ENCODE data around the gene ANO2.

The ANO2 gene

GRCh38 chr12:5524769-5525436 is 420.2 kb downstream of the ANO2 start:
- no peak for DNase-seq

GRCh38 chr12:5524116-5524768 is 420.8 kb downstream of the ANO2 start:
- DNase-seq, result no peak

- no peak for DNase-seq
Observed at GRCh38 chr12:5523396-5524115, 421.5 kb downstream of the ANO2 start.

- DNase-seq, result no peak
Observed at GRCh38 chr12:5522432-5523335, 422.4 kb downstream of the ANO2 start.

GRCh38 chr12:5521456-5522325 is 423.4 kb downstream of the ANO2 start:
- DNase-seq, result no peak

GRCh38 chr12:5520831-5521230 is 424.2 kb downstream of the ANO2 start:
- DNase-seq, result no peak

GRCh38 chr12:5520037-5520436 is 425.0 kb downstream of the ANO2 start:
- no peak for DNase-seq

- no peak for DNase-seq
Observed at GRCh38 chr12:5518584-5519365, 426.3 kb downstream of the ANO2 start.

- no peak for DNase-seq
Observed at GRCh38 chr12:5516371-5517241, 428.5 kb downstream of the ANO2 start.

GRCh38 chr12:5515458-5515857 is 429.6 kb downstream of the ANO2 start:
- no peak for DNase-seq

- no peak for DNase-seq
Observed at GRCh38 chr12:5514545-5514944, 430.5 kb downstream of the ANO2 start.

GRCh38 chr12:5514016-5514415 is 431.0 kb downstream of the ANO2 start:
- no peak for DNase-seq

GRCh38 chr12:5513406-5513805 is 431.7 kb downstream of the ANO2 start:
- no peak for DNase-seq

Data from stimulated activated CD4-positive, alpha-beta T cell treated with anti-CD3 and anti-CD28 coated beads, Interleukin-4, amount 100 ng/mL, for 1 hour (primary cell).